Psoas muscle (tissue), 8 donors: Measurements from ENCODE around the gene SDF4. TPM values are rescaled to one million over a fixed set of nuclear protein-coding genes. Genes with fewer than 3 reads are reported as not detected.

Experiments
- ATAC-seq, 4 donors: fragments of 200-7000 bp; cut with Tn5 transposase; one replicate each; pipeline ENCODE4 v1.9.1; 2020; ENCODE audit warnings: moderate library complexity in 3 of 4, mild to moderate bottlenecking in 2 of 4
- DNase-seq, 2 donors: peaks; one replicate each; pipeline ENCODE4 v3.0.0-alpha.2; 2020
- H3K27ac ChIP-seq: fragments of 200-600 bp; one replicate; pipeline ENCODE4 v1.8.0; 2022
- H3K27me3 ChIP-seq, 3 donors: fragments of 200-600 bp in 1 of 3; one replicate each; pipeline versions ENCODE4 v1.6.1 to v1.8.0; 2013 to 2022; ENCODE audit warnings: low read length in 2 of 3, mild to moderate bottlenecking in 2 of 3, moderate library complexity in 1 of 3; ENCODE audit not compliant: insufficient read depth in 3 of 3
- H3K36me3 ChIP-seq, 2 donors: fragments of 200-600 bp in 1 of 2; one replicate each; pipeline versions ENCODE4 v1.6.1 to v1.8.0; 2013 to 2022; ENCODE audit warnings: low read depth in 1 of 2, mild to moderate bottlenecking in 1 of 2, moderate library complexity in 1 of 2; ENCODE audit not compliant: insufficient read depth in 1 of 2
- H3K4me1 ChIP-seq: fragments of 200-600 bp; one replicate; pipeline ENCODE4 v1.8.0; 2022
- H3K4me3 ChIP-seq: fragments of 200-600 bp; one replicate; pipeline ENCODE4 v1.8.0; 2022; ENCODE audit warnings: mild to moderate bottlenecking
- H3K9me3 ChIP-seq: fragments of 200-600 bp; one replicate; pipeline ENCODE4 v1.8.0; 2022
- CTCF ChIP-seq: fragments of 200-600 bp; IDR thresholded peaks from one replicate; pipeline ENCODE4 v1.8.0; 2022; ENCODE audit warnings: antibody characterized with exemption
- WGBS, 3 donors: extraction: QIAGEN DNeasy Blood & Tissue Kit; methylation state at CpG; one replicate each; pipeline versions ENCODE4 v1.1.6 to v1.1.7; 2013; 5-methylcytosine and 5-hydroxymethylcytosine counted together
- intact Hi-C, 2 donors: fragments of 100-400 bp; cut with DNase I; formaldehyde crosslinking; loops; one replicate each; pipeline versions ENCODE4 v1.11.0 to v1.14.2; 2022
- polyA plus RNA-seq, 3 donors: library from polyadenylated mRNA; stranded (reverse); fragments of 200-250 nt; gene quantifications; one replicate each; pipeline ENCODE4 v1.2.3, GENCODE V29; 2013
- total RNA-seq, 4 donors: library from RNA; stranded (reverse); fragmentation: NEBNext Ultra II Directional in 2 of 4; extraction: Animal tissue kit (Norgen Biotek cat#: 25700) in 2 of 4; gene quantifications; one replicate each; pipeline versions ENCODE4 v1.2.1 to v1.2.4, GENCODE V29; 2021 to 2023
- donor health status: healthy with polysubstance abuse.
- donor health status: DM: no; HTN: no; CAD: no; lungs with moderate emphysema.
- donor health status: Bipolar disorder and iron deficiency.
- donor health status: healthy.
- donor health status: DM: yes; HTN: yes; CAD: no.
- donor health status: DM: no; HTN: no; CAD: no.
- donor health status: DM: no; HTN: no; CAD: no.
- donor health status: DM: yes; HTN: yes; CAD: no.

The SDF4 gene
- total and polyA plus RNA-seq, 7 donors: 67.5 to 129 (median 85.9) TPM

GRCh38 chr1:1210726-1211540 is 20.9 kb downstream of the SDF4 start:
- no peak overlapping the region for H3K27ac ChIP-seq
- intact Hi-C loops: no loop called here
- peak; percentile 7 to 48 for DNase-seq
- no peak for ATAC-seq
- peaks cover 11% of the 10 kb centered on the region for H3K4me1 ChIP-seq
- H3K4me3 ChIP-seq: no peak overlapping the region
- peaks cover 0 to 28% (median 8%) of the 10 kb centered on the region in 3 donors for H3K27me3 ChIP-seq
- peaks cover 0 to 2% of the 10 kb centered on the region in 2 donors for H3K36me3 ChIP-seq
- no peak for TF ChIP-seq CTCF
- 91 to 95% (median 92%) methylated on average over 24 to 31 of the region's 31 CpGs for WGBS, 3 donors
- H3K9me3 ChIP-seq: no peaks in the 10 kb centered on the region

GRCh38 chr1:1208713-1209433 is 22.9 kb downstream of the SDF4 start:
- H3K27ac ChIP-seq: no peak overlapping the region
- ATAC-seq: no peak

GRCh38 chr1:1207571-1207892 is 24.3 kb downstream of the SDF4 start:
- peak; percentile 9 to 44 for DNase-seq

More at GRCh38 chr1:1208713-1209433, 22.9 kb downstream of the SDF4 start:
- peak; percentile 16 to 50 for DNase-seq
- 22 to 37% (median 31%) methylated on average over 27 to 38 of the region's 38 CpGs for WGBS, 3 donors
- Histone ChIP-seq H3K4me3 (no peak overlapping the region), H3K9me3 (no peaks in the 10 kb centered on the region), H3K27me3 (peaks cover 0 to 37% (median 10%) of the 10 kb centered on the region in 3 donors), H3K4me1 (peaks cover 14% of the 10 kb centered on the region), H3K36me3 (no peaks in the 10 kb centered on the region)
- intact Hi-C loops: no loop called here
- TF ChIP-seq CTCF: no peak

GRCh38 chr1:1206966-1207531 is 24.8 kb downstream of the SDF4 start:
- no peak overlapping the region for H3K4me3 ChIP-seq
- no peak for ATAC-seq

More at GRCh38 chr1:1207571-1207892, 24.3 kb downstream of the SDF4 start:
- H3K27ac ChIP-seq: no peak overlapping the region
- intact Hi-C loops: no loop called here
- no peak overlapping the region for H3K4me3 ChIP-seq
- H3K4me1 ChIP-seq: peaks cover 14% of the 10 kb centered on the region
- no peaks in the 10 kb centered on the region for H3K36me3 ChIP-seq
- ATAC-seq: no peak
- no peak for TF ChIP-seq CTCF
- WGBS, 3 donors: 56 to 83% (median 61%) methylated on average over 6 to 11 of the region's 11 CpGs
- H3K9me3 ChIP-seq: no peaks in the 10 kb centered on the region
- H3K27me3 ChIP-seq: peaks cover 0 to 37% (median 13%) of the 10 kb centered on the region in 3 donors

More at GRCh38 chr1:1206966-1207531, 24.8 kb downstream of the SDF4 start:
- peaks cover 14% of the 10 kb centered on the region for H3K4me1 ChIP-seq
- intact Hi-C loops: no loop called here
- H3K36me3 ChIP-seq: no peaks in the 10 kb centered on the region
- no peaks in the 10 kb centered on the region for H3K9me3 ChIP-seq
- peak; percentile 13 to 50 for DNase-seq
- H3K27ac ChIP-seq: no peak overlapping the region
- 57 to 70% (median 61%) methylated on average over 19 of the region's 19 CpGs for WGBS, 3 donors
- H3K27me3 ChIP-seq: peaks cover 0 to 37% (median 13%) of the 10 kb centered on the region in 3 donors
- no peak for TF ChIP-seq CTCF
